ENCODE results near the gene SMIM8.

DNA sequence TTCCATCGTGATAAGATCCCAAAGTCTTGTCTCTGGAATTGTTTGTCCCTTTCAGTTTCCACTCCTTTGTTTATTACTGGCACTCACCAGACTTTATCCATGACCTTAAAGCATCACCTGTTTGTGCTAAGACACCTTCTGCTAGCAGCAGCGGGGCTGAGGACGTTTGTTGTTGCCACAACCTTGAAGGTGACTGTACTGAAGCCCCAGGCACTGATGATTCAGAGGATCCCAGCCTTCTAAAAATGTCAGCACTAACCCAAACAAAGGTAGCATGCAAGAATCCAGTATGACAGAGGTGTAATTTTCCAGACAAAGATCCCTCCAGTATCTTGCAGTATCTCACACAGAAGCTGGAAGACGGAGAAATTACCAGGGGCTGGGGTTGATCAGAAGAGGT lies 28.9 kb upstream of the SMIM8 start:
- TF ChIP-seq, protein P1, sequence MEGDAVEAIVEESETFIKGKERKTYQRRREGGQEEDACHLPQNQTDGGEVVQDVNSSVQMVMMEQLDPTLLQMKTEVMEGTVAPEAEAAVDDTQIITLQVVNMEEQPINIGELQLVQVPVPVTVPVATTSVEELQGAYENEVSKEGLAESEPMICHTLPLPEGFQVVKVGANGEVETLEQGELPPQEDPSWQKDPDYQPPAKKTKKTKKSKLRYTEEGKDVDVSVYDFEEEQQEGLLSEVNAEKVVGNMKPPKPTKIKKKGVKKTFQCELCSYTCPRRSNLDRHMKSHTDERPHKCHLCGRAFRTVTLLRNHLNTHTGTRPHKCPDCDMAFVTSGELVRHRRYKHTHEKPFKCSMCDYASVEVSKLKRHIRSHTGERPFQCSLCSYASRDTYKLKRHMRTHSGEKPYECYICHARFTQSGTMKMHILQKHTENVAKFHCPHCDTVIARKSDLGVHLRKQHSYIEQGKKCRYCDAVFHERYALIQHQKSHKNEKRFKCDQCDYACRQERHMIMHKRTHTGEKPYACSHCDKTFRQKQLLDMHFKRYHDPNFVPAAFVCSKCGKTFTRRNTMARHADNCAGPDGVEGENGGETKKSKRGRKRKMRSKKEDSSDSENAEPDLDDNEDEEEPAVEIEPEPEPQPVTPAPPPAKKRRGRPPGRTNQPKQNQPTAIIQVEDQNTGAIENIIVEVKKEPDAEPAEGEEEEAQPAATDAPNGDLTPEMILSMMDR (IDR thresholded peaks at IDR 0.05) = no peak
- TF ChIP-seq POLR2A (IDR thresholded peaks at IDR 0.05) = no peak

Data from sigmoid colon (tissue), 3 donors.